Lung (tissue), 12 donors: ENCODE data around the gene XPR1. TPM values are rescaled to one million over a fixed set of nuclear protein-coding genes. Genes with fewer than 3 reads are reported as not detected.

Source experiments
- ATAC-seq: fragments of 200-7000 bp; cut with Tn5 transposase; one replicate; pipeline ENCODE4 v1.9.1; 2020; ENCODE audit warnings: moderate number of reproducible peaks; ENCODE audit not compliant: insufficient read depth, low FRiP score
- DNase-seq, 3 donors: peaks; one replicate each; pipeline ENCODE4 v3.0.0-alpha.2; 2013 to 2017
- H3K27ac ChIP-seq, 2 donors: one replicate each; pipeline ENCODE4 v1.5.1; 2013; ENCODE audit warnings: mild to moderate bottlenecking in 2 of 2, moderate library complexity in 2 of 2, control low read depth in 1 of 2, inconsistent platforms in 1 of 2, low read depth in 1 of 2, low read length in 1 of 2
- H3K27me3 ChIP-seq, 3 donors: one replicate each; pipeline ENCODE4 v1.5.1; 2013; ENCODE audit warnings: low read length in 2 of 3; ENCODE audit not compliant: control insufficient read depth in 3 of 3, insufficient read depth in 3 of 3
- H3K36me3 ChIP-seq, 4 donors: one replicate each; pipeline ENCODE4 v1.5.1; 2013; ENCODE audit warnings: low read length in 4 of 4, mild to moderate bottlenecking in 1 of 4, moderate library complexity in 1 of 4; ENCODE audit not compliant: control insufficient read depth in 4 of 4, insufficient read depth in 4 of 4
- H3K4me1 ChIP-seq, 5 donors: one replicate each; pipeline ENCODE4 v1.5.1; 2013; ENCODE audit warnings: low read length in 5 of 5, mild to moderate bottlenecking in 2 of 5, moderate library complexity in 1 of 5; ENCODE audit not compliant: control insufficient read depth in 5 of 5, insufficient read depth in 5 of 5
- H3K4me3 ChIP-seq: one replicate; pipeline ENCODE4 v1.5.1; 2013; ENCODE audit warnings: mild to moderate bottlenecking, control low read depth, moderate library complexity
- H3K9ac ChIP-seq, 2 donors: one replicate each; pipeline ENCODE4 v1.5.1; 2013; ENCODE audit warnings: low read length in 2 of 2, control low read depth in 1 of 2; ENCODE audit not compliant: insufficient read depth in 1 of 2
- H3K9me3 ChIP-seq, 4 donors: one replicate each; pipeline ENCODE4 v1.5.1; 2013; ENCODE audit warnings: low read length in 3 of 4, mild to moderate bottlenecking in 1 of 4, moderate library complexity in 1 of 4; ENCODE audit not compliant: control insufficient read depth in 4 of 4, insufficient read depth in 3 of 4
- CTCF ChIP-seq: IDR thresholded peaks from 2 replicates; pipeline ENCODE4 v1.5.1; 2012; ENCODE audit warnings: mild to moderate bottlenecking; ENCODE audit errors: control extremely low read depth, extremely low read depth
- WGBS, 2 donors: extraction: QIAGEN DNeasy Blood & Tissue Kit; methylation state at CpG; one replicate each; pipeline ENCODE4 v1.1.7; 2013; 5-methylcytosine and 5-hydroxymethylcytosine counted together
- polyA plus RNA-seq, 2 donors: library from polyadenylated mRNA; stranded (reverse); fragments of 200-250 nt; gene quantifications; one replicate each; pipeline ENCODE4 v1.2.1, GENCODE V29; 2013
- total RNA-seq, 2 donors: library from RNA; depleted of rRNA in 1 of 2; stranded (reverse); fragments of >200 nt in 1 of 2; gene quantifications; one replicate each; pipeline ENCODE4 v1.2.1, GENCODE V29; 2014 to 2021
- donor health status: control.
- donor health status: control.
- donor health status: Bipolar disorder and iron deficiency.
- donor health status: healthy.
- donor health status: DM: yes; HTN: yes; CAD: no.

Gene XPR1
- total and polyA plus RNA-seq, 4 donors = 7.4 to 44.0 (median 21.9) TPM

DNA sequence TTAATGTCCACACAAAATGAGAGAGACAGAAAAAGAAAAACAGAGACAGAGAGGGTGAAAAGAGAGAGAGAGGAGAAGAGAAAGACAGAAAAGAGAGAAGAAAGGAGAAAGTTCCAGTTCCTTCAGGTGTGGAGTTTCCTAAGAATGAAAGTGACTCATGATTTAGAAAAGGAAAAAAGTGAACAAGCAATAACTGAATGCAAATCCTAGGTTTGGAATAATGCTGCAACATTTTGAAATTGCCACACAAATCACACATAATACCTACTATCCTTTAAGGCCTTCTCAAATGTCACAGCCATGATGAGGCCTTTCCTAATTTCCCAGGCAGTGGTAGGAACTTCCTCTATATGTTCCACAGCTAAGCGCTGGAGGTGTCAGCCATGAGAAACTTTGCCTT, 31.5 kb upstream of the XPR1 start:
- WGBS, 2 donors = 96% methylated on average over 1 of the region's 1 CpG
- DNase-seq = no peak
- Histone ChIP-seq H3K4me1 (peaks cover 0 to 9% (median 0%) of the 10 kb centered on the region in 5 donors), H3K27me3 (no peaks in the 10 kb centered on the region), H3K27ac (no peak overlapping the region), H3K4me3 (no peak overlapping the region), H3K9ac (no peak overlapping the region), H3K36me3 (no peaks in the 10 kb centered on the region), H3K9me3 (no peaks in the 10 kb centered on the region)
- no peak for ATAC-seq
- TF ChIP-seq CTCF = no peak

DNA sequence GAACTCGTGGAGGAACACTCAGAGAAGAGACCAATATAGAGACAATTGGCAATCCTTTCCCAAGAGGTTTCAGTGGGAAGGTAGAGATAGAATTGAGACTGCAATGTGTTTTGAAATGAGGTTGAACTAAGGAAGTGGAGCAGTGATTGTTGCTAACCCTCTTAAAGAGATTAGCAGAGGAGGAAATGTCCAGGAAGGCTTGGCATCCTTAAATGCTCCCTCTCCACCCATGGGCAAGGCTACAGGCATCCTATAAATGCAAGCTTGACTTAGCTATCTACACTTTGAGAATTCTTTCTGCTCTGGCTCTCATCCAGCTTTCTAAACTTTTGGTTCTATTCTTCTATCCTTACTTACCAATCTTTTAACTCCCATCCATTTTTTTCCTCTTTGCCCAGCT, 30.3 kb upstream of the XPR1 start:
- H3K27me3 ChIP-seq = no peaks in the 10 kb centered on the region
- H3K9me3 ChIP-seq = no peaks in the 10 kb centered on the region
- 66 to 87% methylated on average over 1 of the region's 1 CpG for WGBS, 2 donors
- no peak overlapping the region for H3K9ac ChIP-seq
- TF ChIP-seq CTCF = no peak
- ATAC-seq (no peak), DNase-seq (no peak)
- H3K36me3 ChIP-seq = no peaks in the 10 kb centered on the region
- H3K4me3 ChIP-seq = no peak overlapping the region
- no peak overlapping the region for H3K27ac ChIP-seq
- peaks cover 0 to 9% (median 0%) of the 10 kb centered on the region in 5 donors for H3K4me1 ChIP-seq

DNA sequence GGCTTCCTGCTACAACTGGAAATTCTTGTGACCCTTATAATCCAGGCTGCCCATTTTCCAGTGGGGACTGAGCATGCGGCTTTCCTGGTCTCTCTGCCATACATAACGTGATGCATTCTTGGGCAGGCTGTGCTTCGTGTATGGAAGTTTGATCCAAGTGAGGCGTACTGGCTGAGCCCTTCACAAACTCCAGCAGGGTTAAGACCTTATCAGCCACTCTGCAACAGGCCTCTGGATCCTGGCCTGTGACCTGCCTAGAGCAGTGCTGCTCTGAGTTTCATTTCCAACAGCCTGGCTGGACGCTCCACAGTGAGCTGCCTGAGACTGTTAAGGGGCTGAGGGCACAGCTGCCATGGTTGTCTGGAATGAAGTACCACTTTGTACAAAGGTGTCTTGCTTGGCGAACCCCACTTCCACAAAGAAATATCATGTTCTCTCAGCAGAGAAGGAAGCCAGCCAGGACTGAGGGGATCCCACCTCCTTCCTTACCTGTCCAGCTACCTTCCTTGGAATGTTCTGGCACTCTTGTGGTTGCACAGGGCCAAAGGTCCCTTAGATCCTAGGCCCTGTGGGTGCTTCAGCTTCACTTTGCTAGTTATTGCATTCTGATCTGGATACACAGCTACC, 28.5 kb upstream of the XPR1 start:
- 86 to 98% methylated on average over 6 of the region's 6 CpGs for whole genome bisulfite sequencing, 2 donors
- no peak for DNase-seq
- no peaks in the 10 kb centered on the region for H3K36me3 ChIP-seq
- peak overlapping the region in 1 of 2 donors; percentile 49 for H3K27ac ChIP-seq
- TF ChIP-seq CTCF = no peak
- H3K4me1 ChIP-seq = peaks cover 0 to 8% (median 0%) of the 10 kb centered on the region in 5 donors
- no peak for ATAC-seq
- no peak overlapping the region for H3K4me3 ChIP-seq
- no peaks in the 10 kb centered on the region for H3K9me3 ChIP-seq
- H3K27me3 ChIP-seq = no peaks in the 10 kb centered on the region
- H3K9ac ChIP-seq = no peak overlapping the region

GRCh38 chr1:180603850-180604226, 28.0 kb upstream of the XPR1 start:
- no peak overlapping the region for H3K9ac ChIP-seq
- ATAC-seq = no peak
- H3K4me1 ChIP-seq = peaks cover 0 to 4% (median 0%) of the 10 kb centered on the region in 5 donors
- no peaks in the 10 kb centered on the region for H3K36me3 ChIP-seq
- WGBS, 2 donors = 94 to 98% methylated on average over 2 of the region's 2 CpGs
- no peak overlapping the region for H3K4me3 ChIP-seq
- H3K27ac ChIP-seq = peak overlapping the region in 1 of 2 donors; percentile 49
- no peak for DNase-seq
- no peak for TF ChIP-seq CTCF
- no peaks in the 10 kb centered on the region for H3K27me3 ChIP-seq
- no peaks in the 10 kb centered on the region for H3K9me3 ChIP-seq
